HL-60 (cell line): ENCODE data around the gene ANKRD63.
A peak's percentile ranks its signal among the peaks of the same experiment; 100 is the strongest.

ENCODE experiments used
- DNase-seq, 2 experiments: peaks; one replicate each; pipeline ENCODE4 v3.0.0-alpha.2; 2010 to 2020; ENCODE audit warnings: low read depth in 1 of 2, low spot score in 1 of 2
- H3K27ac ChIP-seq: fragments of 250-450 bp; sonication (Bioruptor Pico); replicated peaks from 2 replicates; pipeline ENCODE4 v1.5.1; 2020; ENCODE audit warnings: mild to moderate bottlenecking, moderate library complexity
- H3K27me3 ChIP-seq: fragments of 250-450 bp; sonication (Bioruptor Pico); 2 replicates; pipeline ENCODE4 v1.5.1; 2021; ENCODE audit warnings: mild to moderate bottlenecking, moderate library complexity; ENCODE audit not compliant: insufficient read depth, poor library complexity, severe bottlenecking
- H3K4me3 ChIP-seq: replicated peaks from 2 replicates; pipeline ENCODE4 v1.5.1; 2011; ENCODE audit warnings: mild to moderate bottlenecking, control low read depth, low read length; ENCODE audit not compliant: insufficient read depth
- CTCF ChIP-seq: IDR thresholded peaks from one replicate; pipeline ENCODE4 v1.5.1; 2011; ENCODE audit warnings: low read length, control low read depth, inconsistent platforms; ENCODE audit not compliant: insufficient read depth
- GABPA ChIP-seq: IDR thresholded peaks from 2 replicates; pipeline ENCODE4 v1.6.1; 2012; ENCODE audit warnings: low read depth
- POLR2AphosphoS5 ChIP-seq: IDR thresholded peaks from 2 replicates; pipeline ENCODE4 v1.6.1; 2012; ENCODE audit warnings: low read depth
- REST ChIP-seq: IDR thresholded peaks from 2 replicates; pipeline ENCODE4 v1.6.1; 2012; ENCODE audit warnings: low read depth; ENCODE audit not compliant: insufficient replicate concordance
- SPI1 ChIP-seq: IDR thresholded peaks from 2 replicates; pipeline ENCODE4 v1.6.1; 2012; ENCODE audit warnings: low read depth, mild to moderate bottlenecking, borderline replicate concordance

ANKRD63 gene

GRCh38 chr15:40283615-40284300, 894 bp upstream of the ANKRD63 start:
- H3K27ac ChIP-seq: no peak overlapping the region
- no peaks in the 10 kb centered on the region for H3K27me3 ChIP-seq
- TF ChIP-seq POLR2AphosphoS5: no peak
- TF ChIP-seq CTCF: no peak
- no peak for TF ChIP-seq SPI1
- TF ChIP-seq REST: no peak
- TF ChIP-seq GABPA: no peak
- H3K4me3 ChIP-seq: no peak overlapping the region; the same call in 1 of the 2 replicates
- DNase-seq: no peak

GRCh38 chr15:40282147-40282868, 556 bp downstream of the ANKRD63 start:
- Histone ChIP-seq H3K4me3 (peak overlapping the region; percentile 61), H3K27me3 (no peaks in the 10 kb centered on the region), H3K27ac (no peak overlapping the region)
- DNase-seq: peak; percentile 49 to 60
- TF ChIP-seq CTCF: peak; percentile 5
- TF ChIP-seq SPI1: no peak

- DNase-seq: no peak
- no peaks in the 10 kb centered on the region for H3K27me3 ChIP-seq
- H3K4me3 ChIP-seq: peak overlapping the region; percentile 61
- TF ChIP-seq REST: no peak
- no peak for TF ChIP-seq CTCF
- TF ChIP-seq POLR2AphosphoS5: no peak
- TF ChIP-seq GABPA: no peak
- no peak for TF ChIP-seq SPI1
- H3K27ac ChIP-seq: no peak overlapping the region
Measured at GRCh38 chr15:40281801-40282146, 1.1 kb downstream of the ANKRD63 start.
